Cardiac muscle cell (in vitro differentiated cells and primary cell): Measurements from ENCODE around the gene USP46. TPM values are rescaled to one million over a fixed set of nuclear protein-coding genes. Genes with fewer than 3 reads are reported as not detected.

Source experiments
- DNase-seq, 2 donors: peaks; one replicate each; pipeline versions ENCODE4 v3.0.0 to v3.0.0-alpha.2; 2010 to 2017; ENCODE audit warnings: low read depth in 1 of 2, low spot score in 1 of 2
- H3K27ac ChIP-seq: fragments of 200-600 bp; sonication (generic); 2 replicates; pipeline ENCODE4 v1.5.1; 2016
- H3K27me3 ChIP-seq: fragments of 200-600 bp; sonication (generic); 2 replicates; pipeline ENCODE4 v1.6.0; 2016; ENCODE audit warnings: control low read depth
- H3K36me3 ChIP-seq: fragments of 200-600 bp; sonication (generic); 2 replicates; pipeline ENCODE4 v1.5.1; 2016; ENCODE audit warnings: control low read depth
- H3K4me1 ChIP-seq: fragments of 200-600 bp; sonication (generic); 2 replicates; pipeline ENCODE4 v1.8.1; 2017; ENCODE audit warnings: low read depth, mild to moderate bottlenecking, mixed run types
- H3K4me3 ChIP-seq: fragments of 200-600 bp; sonication (generic); 2 replicates; pipeline ENCODE4 v1.5.1; 2016; ENCODE audit warnings: mild to moderate bottlenecking
- H3K9me3 ChIP-seq: fragments of 200-600 bp; sonication (generic); 2 replicates; pipeline ENCODE4 v1.5.1; 2017; ENCODE audit warnings: low read depth, mild to moderate bottlenecking, control low read depth
- polyA plus RNA-seq: library from polyadenylated mRNA; unstranded; fragments of >200 nt; fragmentation: Nextera tagmentation; extraction: Ambion mirVana; gene quantifications from 2 replicates; pipeline ENCODE4 v1.2.1, GENCODE V29; 2016
- total RNA-seq: library from RNA; depleted of rRNA; stranded (reverse); fragments of >200 nt; gene quantifications from 2 replicates; pipeline ENCODE4 v1.2.3, GENCODE V29; 2016
- TF ChIP-seq, protein P1 (sequence below): IDR thresholded peaks from 2 replicates; pipeline ENCODE4 v1.5.1; 2012; ENCODE audit warnings: low read depth, mild to moderate bottlenecking, low read length

The USP46 gene
- total and polyA plus RNA-seq, 2 experiments from 2014 or later = 18.3 to 24.2 TPM

- DNase-seq = no peak
- H3K27ac ChIP-seq = no peak overlapping the region
- H3K4me3 ChIP-seq = no peak overlapping the region
- TF ChIP-seq, protein P1, sequence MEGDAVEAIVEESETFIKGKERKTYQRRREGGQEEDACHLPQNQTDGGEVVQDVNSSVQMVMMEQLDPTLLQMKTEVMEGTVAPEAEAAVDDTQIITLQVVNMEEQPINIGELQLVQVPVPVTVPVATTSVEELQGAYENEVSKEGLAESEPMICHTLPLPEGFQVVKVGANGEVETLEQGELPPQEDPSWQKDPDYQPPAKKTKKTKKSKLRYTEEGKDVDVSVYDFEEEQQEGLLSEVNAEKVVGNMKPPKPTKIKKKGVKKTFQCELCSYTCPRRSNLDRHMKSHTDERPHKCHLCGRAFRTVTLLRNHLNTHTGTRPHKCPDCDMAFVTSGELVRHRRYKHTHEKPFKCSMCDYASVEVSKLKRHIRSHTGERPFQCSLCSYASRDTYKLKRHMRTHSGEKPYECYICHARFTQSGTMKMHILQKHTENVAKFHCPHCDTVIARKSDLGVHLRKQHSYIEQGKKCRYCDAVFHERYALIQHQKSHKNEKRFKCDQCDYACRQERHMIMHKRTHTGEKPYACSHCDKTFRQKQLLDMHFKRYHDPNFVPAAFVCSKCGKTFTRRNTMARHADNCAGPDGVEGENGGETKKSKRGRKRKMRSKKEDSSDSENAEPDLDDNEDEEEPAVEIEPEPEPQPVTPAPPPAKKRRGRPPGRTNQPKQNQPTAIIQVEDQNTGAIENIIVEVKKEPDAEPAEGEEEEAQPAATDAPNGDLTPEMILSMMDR = no peak
- H3K36me3 ChIP-seq = no peaks in the 10 kb centered on the region
- H3K27me3 ChIP-seq = no peaks in the 10 kb centered on the region
- no peaks in the 10 kb centered on the region for H3K9me3 ChIP-seq
- no peaks in the 10 kb centered on the region for H3K4me1 ChIP-seq
These were observed 25.3 kb downstream of the USP46 start for GRCh38 chr4:52633846-52634245.

GRCh38 chr4:52628974-52629373 lies 30.1 kb downstream of the USP46 start:
- no peaks in the 10 kb centered on the region for H3K27me3 ChIP-seq
- no peaks in the 10 kb centered on the region for H3K4me1 ChIP-seq
- no peak for DNase-seq
- no peaks in the 10 kb centered on the region for H3K9me3 ChIP-seq
- H3K36me3 ChIP-seq = no peaks in the 10 kb centered on the region
- no peak overlapping the region for H3K27ac ChIP-seq
- no peak overlapping the region for H3K4me3 ChIP-seq
- TF ChIP-seq, protein P1 = no peak

DNA sequence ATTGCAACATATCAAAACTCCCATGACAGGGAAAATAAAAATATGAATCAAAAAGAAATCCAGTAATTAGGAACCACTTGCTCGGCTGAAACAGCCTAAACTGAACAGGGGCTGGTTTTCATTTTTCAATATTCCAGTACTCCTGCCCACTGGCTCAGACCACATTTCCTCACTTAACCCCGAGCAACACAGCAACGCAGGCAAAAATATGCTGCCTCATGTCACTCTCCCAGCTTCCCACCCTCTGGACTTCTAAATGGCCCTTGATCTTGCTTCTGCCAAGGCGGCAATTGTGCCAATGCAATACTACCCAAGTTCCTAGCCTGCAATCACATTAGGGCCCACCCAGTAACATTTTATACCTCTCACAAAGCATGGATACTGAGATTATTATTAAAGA lies 30.6 kb downstream of the USP46 start:
- H3K4me3 ChIP-seq = no peak overlapping the region
- DNase-seq = no peak
- H3K4me1 ChIP-seq = no peaks in the 10 kb centered on the region
- H3K27me3 ChIP-seq = no peaks in the 10 kb centered on the region
- H3K36me3 ChIP-seq = no peaks in the 10 kb centered on the region
- TF ChIP-seq, protein P1 = no peak
- H3K9me3 ChIP-seq = no peaks in the 10 kb centered on the region
- no peak overlapping the region for H3K27ac ChIP-seq

DNA sequence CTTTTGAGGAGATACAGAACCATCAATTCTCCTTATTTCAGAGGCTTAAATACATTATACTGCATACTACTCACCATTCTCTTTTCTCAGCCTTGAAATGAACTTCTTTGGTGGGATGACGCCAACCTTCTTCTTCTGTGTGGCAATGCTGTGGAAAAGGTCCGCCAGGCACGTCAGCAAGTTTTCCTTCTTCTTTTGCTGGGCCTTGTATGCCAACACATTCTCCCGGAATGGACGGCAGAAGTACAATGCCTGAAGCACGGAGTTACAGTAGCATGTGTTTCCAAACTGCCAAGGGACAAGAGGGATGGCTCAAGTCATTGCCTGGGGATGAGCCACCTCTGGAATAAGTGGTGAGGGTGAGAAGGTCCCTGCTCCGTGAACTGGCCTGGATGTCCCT lies 31.2 kb downstream of the USP46 start:
- no peaks in the 10 kb centered on the region for H3K27me3 ChIP-seq
- TF ChIP-seq, protein P1 = no peak
- no peak overlapping the region for H3K4me3 ChIP-seq
- no peaks in the 10 kb centered on the region for H3K9me3 ChIP-seq
- no peaks in the 10 kb centered on the region for H3K36me3 ChIP-seq
- no peaks in the 10 kb centered on the region for H3K4me1 ChIP-seq
- H3K27ac ChIP-seq = no peak overlapping the region
- no peak for DNase-seq

- Histone ChIP-seq H3K27me3 (no peaks in the 10 kb centered on the region), H3K4me1 (no peaks in the 10 kb centered on the region), H3K9me3 (no peaks in the 10 kb centered on the region), H3K27ac (no peak overlapping the region), H3K4me3 (no peak overlapping the region), H3K36me3 (no peaks in the 10 kb centered on the region)
- TF ChIP-seq, protein P1 = no peak
- no peak for DNase-seq
These were observed 33.9 kb downstream of the USP46 start for GRCh38 chr4:52625216-52625615.

DNA sequence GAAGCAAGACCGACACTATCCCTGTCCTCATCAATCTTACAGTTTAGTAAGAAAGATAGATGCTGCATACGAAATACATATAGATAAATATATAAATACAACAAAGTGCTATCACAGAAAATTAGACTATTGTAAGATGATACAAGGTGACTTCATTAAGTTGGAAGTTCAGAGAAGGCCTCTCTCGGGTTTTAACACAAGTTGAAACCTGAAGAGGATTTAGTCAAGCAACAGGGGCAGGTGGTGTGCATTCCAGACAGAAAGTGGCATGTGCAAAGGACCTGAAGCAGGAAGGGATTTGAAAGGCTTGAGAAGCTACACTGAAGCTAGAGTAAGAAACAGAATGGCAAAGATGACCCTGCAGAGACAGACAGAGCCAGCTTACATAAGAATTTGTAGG lies 36.5 kb downstream of the USP46 start:
- Histone ChIP-seq H3K27ac (no peak overlapping the region), H3K27me3 (no peaks in the 10 kb centered on the region), H3K4me1 (peaks cover 25% of the 10 kb centered on the region), H3K36me3 (no peaks in the 10 kb centered on the region), H3K4me3 (no peak overlapping the region), H3K9me3 (no peaks in the 10 kb centered on the region)
- no peak for DNase-seq
- TF ChIP-seq, protein P1 = no peak
